Tibial nerve (tissue), 4 donors: ENCODE results near the gene CDC42EP5.

Experiments
- EP300 ChIP-seq, 2 donors: sonication (generic); formaldehyde crosslinking; IDR thresholded peaks; one replicate each; pipeline ENCODE4 v1.6.1; 2017; ENCODE audit warnings: antibody characterized with exemption in 2 of 2, mild to moderate bottlenecking in 1 of 2
- POLR2A ChIP-seq, 2 donors: fragments of 450-650 bp; IDR thresholded peaks; one replicate each; pipeline ENCODE4 v1.6.1; 2017; ENCODE audit warnings: antibody characterized with exemption in 2 of 2, mild to moderate bottlenecking in 2 of 2, moderate library complexity in 2 of 2
- TF ChIP-seq, protein P1 (sequence below), 5 experiments: fragments of 200-600 bp in 3 of 5; fragments of 450-650 bp in 2 of 5; sonication (generic) in 3 of 5; IDR thresholded peaks; one replicate each; pipeline ENCODE4 v1.5.1; 2016 to 2019; ENCODE audit warnings: antibody characterized with exemption in 5 of 5, mild to moderate bottlenecking in 3 of 5, moderate library complexity in 2 of 5

DNA sequence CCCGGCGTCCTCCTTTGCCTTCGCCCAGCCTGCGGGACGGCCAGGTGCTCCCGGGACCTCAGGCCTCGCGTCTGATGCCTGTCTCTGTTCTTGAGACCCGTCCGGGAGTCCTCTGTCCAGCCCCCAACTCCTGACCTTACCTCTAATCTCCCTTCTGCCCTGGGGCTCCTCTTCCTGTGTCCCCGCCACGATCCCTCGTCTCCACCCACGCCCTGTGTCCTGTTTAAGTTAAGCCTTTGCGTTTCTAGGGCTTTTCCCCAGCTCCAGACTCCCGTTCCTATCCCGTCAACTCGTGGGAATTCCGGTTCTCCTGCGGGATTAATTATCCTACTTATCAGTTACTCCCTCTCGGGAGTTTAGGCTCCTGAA is 23.4 kb downstream of the CDC42EP5 start:
- TF ChIP-seq POLR2A (IDR thresholded peaks at IDR 0.05) (no peak), EP300 (IDR thresholded peaks at IDR 0.05) (no peak)
- TF ChIP-seq, protein P1, sequence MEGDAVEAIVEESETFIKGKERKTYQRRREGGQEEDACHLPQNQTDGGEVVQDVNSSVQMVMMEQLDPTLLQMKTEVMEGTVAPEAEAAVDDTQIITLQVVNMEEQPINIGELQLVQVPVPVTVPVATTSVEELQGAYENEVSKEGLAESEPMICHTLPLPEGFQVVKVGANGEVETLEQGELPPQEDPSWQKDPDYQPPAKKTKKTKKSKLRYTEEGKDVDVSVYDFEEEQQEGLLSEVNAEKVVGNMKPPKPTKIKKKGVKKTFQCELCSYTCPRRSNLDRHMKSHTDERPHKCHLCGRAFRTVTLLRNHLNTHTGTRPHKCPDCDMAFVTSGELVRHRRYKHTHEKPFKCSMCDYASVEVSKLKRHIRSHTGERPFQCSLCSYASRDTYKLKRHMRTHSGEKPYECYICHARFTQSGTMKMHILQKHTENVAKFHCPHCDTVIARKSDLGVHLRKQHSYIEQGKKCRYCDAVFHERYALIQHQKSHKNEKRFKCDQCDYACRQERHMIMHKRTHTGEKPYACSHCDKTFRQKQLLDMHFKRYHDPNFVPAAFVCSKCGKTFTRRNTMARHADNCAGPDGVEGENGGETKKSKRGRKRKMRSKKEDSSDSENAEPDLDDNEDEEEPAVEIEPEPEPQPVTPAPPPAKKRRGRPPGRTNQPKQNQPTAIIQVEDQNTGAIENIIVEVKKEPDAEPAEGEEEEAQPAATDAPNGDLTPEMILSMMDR (IDR thresholded peaks at IDR 0.05), result no peak
